ENCODE results near the gene DPPA5.

The DPPA5 gene

DNA sequence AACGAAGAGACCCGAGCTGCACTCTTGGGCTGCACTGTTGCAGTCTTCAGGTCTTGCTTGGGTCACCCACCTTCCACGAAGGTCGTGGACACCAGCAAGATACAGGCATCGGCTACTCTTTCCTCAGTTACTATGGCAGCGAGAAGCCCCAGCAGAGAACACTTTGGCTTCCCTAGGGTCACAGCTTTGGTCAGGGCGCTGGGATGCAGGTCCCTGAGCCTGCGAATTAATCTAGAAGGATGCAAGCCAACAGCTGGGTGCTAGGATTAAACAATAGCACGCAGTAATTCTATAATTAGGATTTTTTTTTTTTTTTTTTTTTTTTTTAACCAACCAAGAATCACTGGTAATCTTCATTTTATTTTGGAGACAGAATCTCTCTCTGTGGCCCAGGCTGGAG is 10.5 kb upstream of the DPPA5 start (continued):
- TF ChIP-seq, protein P1, sequence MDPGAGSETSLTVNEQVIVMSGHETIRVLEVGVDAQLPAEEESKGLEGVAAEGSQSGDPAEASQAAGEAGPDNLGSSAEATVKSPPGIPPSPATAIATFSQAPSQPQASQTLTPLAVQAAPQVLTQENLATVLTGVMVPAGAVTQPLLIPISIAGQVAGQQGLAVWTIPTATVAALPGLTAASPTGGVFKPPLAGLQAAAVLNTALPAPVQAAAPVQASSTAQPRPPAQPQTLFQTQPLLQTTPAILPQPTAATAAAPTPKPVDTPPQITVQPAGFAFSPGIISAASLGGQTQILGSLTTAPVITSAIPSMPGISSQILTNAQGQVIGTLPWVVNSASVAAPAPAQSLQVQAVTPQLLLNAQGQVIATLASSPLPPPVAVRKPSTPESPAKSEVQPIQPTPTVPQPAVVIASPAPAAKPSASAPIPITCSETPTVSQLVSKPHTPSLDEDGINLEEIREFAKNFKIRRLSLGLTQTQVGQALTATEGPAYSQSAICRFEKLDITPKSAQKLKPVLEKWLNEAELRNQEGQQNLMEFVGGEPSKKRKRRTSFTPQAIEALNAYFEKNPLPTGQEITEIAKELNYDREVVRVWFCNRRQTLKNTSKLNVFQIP (CRISPR knock-in tag; IDR thresholded peaks at IDR 0.05; ENCODE audit: borderline replicate concordance, low read depth): no peak

DNA sequence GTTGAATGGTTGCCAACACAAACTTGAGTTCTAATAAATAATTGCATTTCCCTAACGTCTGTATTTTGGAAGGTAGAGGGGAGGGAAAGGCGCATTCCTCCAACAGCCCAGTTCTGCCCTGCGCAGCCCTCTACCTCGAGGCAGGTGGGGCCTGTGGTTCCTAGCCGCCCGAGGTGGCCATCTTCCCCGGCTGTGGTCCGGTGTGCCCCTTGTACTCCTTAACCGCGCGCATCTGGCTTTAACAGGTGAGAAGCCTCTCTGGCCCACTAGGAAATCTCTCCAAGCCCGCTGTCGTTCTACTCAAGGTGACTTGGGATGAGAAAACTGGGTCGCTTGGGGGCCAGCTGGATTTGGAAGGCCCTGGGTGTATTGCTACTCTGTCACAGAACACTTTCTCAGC is 10.0 kb upstream of the DPPA5 start:
- no peak for TF ChIP-seq ZFP30 (CRISPR knock-in tag; IDR thresholded peaks at IDR 0.05)
- TF ChIP-seq CSDC2 (CRISPR knock-in tag; IDR thresholded peaks at IDR 0.05): no peak
- no peak for TF ChIP-seq RARB (CRISPR knock-in tag; IDR thresholded peaks at IDR 0.05)
- no peak for TF ChIP-seq TCF4 (CRISPR knock-in tag; IDR thresholded peaks at IDR 0.05; ENCODE audit: borderline replicate concordance)
- TF ChIP-seq ESRRG (CRISPR knock-in tag; IDR thresholded peaks at IDR 0.05): no peak
- TF ChIP-seq, protein P2, sequence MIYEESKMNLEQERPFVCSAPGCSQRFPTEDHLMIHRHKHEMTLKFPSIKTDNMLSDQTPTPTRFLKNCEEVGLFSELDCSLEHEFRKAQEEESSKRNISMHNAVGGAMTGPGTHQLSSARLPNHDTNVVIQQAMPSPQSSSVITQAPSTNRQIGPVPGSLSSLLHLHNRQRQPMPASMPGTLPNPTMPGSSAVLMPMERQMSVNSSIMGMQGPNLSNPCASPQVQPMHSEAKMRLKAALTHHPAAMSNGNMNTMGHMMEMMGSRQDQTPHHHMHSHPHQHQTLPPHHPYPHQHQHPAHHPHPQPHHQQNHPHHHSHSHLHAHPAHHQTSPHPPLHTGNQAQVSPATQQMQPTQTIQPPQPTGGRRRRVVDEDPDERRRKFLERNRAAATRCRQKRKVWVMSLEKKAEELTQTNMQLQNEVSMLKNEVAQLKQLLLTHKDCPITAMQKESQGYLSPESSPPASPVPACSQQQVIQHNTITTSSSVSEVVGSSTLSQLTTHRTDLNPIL (CRISPR knock-in tag; IDR thresholded peaks at IDR 0.05; ENCODE audit: low read depth): no peak
- no peak for TF ChIP-seq PPARA (CRISPR knock-in tag; IDR thresholded peaks at IDR 0.05; ENCODE audit: borderline replicate concordance)
- no peak for TF ChIP-seq ARNTL (CRISPR knock-in tag; IDR thresholded peaks at IDR 0.05; ENCODE audit: borderline replicate concordance, low read depth)
- no peak for TF ChIP-seq ZNF565 (CRISPR knock-in tag; conservative IDR thresholded peaks at IDR 0.05; ENCODE audit: low read depth)
- TF ChIP-seq BACH2 (CRISPR knock-in tag; IDR thresholded peaks at IDR 0.05; ENCODE audit: borderline replicate concordance): no peak
- TF ChIP-seq, protein P3, sequence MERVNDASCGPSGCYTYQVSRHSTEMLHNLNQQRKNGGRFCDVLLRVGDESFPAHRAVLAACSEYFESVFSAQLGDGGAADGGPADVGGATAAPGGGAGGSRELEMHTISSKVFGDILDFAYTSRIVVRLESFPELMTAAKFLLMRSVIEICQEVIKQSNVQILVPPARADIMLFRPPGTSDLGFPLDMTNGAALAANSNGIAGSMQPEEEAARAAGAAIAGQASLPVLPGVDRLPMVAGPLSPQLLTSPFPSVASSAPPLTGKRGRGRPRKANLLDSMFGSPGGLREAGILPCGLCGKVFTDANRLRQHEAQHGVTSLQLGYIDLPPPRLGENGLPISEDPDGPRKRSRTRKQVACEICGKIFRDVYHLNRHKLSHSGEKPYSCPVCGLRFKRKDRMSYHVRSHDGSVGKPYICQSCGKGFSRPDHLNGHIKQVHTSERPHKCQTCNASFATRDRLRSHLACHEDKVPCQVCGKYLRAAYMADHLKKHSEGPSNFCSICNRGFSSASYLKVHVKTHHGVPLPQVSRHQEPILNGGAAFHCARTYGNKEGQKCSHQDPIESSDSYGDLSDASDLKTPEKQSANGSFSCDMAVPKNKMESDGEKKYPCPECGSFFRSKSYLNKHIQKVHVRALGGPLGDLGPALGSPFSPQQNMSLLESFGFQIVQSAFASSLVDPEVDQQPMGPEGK (CRISPR knock-in tag; IDR thresholded peaks at IDR 0.05; ENCODE audit: borderline replicate concordance): no peak
- no peak for TF ChIP-seq ZNF8 (CRISPR knock-in tag; IDR thresholded peaks at IDR 0.05)
- no peak for ATAC-seq

DNA sequence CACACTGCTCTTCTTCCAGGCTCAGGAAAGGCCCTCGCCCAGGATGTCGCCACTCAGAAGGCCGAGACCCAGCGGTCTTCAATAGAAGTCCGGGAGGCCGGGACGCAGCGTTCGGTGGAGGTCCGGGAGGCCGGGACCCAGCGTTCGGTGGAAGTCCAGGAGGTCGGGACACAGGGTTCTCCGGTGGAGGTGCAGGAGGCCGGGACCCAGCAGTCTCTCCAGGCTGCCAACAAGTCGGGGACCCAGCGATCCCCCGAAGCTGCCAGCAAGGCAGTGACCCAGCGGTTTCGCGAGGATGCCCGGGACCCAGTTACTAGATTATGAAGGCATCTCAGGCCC is 9.4 kb upstream of the DPPA5 start:
- no peak for ATAC-seq
- TF ChIP-seq PPARA (CRISPR knock-in tag; IDR thresholded peaks at IDR 0.05; ENCODE audit: borderline replicate concordance) (no peak), ZNF565 (CRISPR knock-in tag; conservative IDR thresholded peaks at IDR 0.05; ENCODE audit: low read depth) (no peak), ARNTL (CRISPR knock-in tag; IDR thresholded peaks at IDR 0.05; ENCODE audit: borderline replicate concordance, low read depth) (no peak), RARB (CRISPR knock-in tag; IDR thresholded peaks at IDR 0.05) (no peak), TOX (CRISPR knock-in tag; IDR thresholded peaks at IDR 0.05; ENCODE audit: borderline replicate concordance) (no peak), ISL1 (CRISPR knock-in tag; IDR thresholded peaks at IDR 0.05) (no peak), GLIS3 (CRISPR knock-in tag; IDR thresholded peaks at IDR 0.05) (no peak), OSR1 (CRISPR knock-in tag; IDR thresholded peaks at IDR 0.05) (no peak), ESRRG (CRISPR knock-in tag; IDR thresholded peaks at IDR 0.05) (no peak)
- TF ChIP-seq, protein P4, sequence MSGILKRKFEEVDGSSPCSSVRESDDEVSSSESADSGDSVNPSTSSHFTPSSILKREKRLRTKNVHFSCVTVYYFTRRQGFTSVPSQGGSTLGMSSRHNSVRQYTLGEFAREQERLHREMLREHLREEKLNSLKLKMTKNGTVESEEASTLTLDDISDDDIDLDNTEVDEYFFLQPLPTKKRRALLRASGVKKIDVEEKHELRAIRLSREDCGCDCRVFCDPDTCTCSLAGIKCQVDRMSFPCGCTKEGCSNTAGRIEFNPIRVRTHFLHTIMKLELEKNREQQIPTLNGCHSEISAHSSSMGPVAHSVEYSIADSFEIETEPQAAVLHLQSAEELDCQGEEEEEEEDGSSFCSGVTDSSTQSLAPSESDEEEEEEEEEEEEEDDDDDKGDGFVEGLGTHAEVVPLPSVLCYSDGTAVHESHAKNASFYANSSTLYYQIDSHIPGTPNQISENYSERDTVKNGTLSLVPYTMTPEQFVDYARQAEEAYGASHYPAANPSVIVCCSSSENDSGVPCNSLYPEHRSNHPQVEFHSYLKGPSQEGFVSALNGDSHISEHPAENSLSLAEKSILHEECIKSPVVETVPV (CRISPR knock-in tag; IDR thresholded peaks at IDR 0.05): no peak
- TF ChIP-seq, protein P1 (CRISPR knock-in tag; IDR thresholded peaks at IDR 0.05; ENCODE audit: borderline replicate concordance, low read depth): no peak
- TF ChIP-seq, protein P3 (CRISPR knock-in tag; IDR thresholded peaks at IDR 0.05; ENCODE audit: borderline replicate concordance): no peak
